Measurements from ENCODE around the gene MINPP1.
A peak's percentile ranks its signal among the peaks of the same experiment; 100 is the strongest.
"Not testable (repeated sequence)": the region's sequence is repeated elsewhere in the genome, so short reads cannot be mapped to it uniquely, and the experiment has no call there.

MINPP1 gene, protein sequence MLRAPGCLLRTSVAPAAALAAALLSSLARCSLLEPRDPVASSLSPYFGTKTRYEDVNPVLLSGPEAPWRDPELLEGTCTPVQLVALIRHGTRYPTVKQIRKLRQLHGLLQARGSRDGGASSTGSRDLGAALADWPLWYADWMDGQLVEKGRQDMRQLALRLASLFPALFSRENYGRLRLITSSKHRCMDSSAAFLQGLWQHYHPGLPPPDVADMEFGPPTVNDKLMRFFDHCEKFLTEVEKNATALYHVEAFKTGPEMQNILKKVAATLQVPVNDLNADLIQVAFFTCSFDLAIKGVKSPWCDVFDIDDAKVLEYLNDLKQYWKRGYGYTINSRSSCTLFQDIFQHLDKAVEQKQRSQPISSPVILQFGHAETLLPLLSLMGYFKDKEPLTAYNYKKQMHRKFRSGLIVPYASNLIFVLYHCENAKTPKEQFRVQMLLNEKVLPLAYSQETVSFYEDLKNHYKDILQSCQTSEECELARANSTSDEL

GRCh38 chr10:87504640-87505365, at the start of gene MINPP1:
MINPP1 (plus strand) TSS chr10:87504893; CDS start chr10:87504916, 23 bp downstream.
- peak; percentile 88 for DNase-seq

DNA sequence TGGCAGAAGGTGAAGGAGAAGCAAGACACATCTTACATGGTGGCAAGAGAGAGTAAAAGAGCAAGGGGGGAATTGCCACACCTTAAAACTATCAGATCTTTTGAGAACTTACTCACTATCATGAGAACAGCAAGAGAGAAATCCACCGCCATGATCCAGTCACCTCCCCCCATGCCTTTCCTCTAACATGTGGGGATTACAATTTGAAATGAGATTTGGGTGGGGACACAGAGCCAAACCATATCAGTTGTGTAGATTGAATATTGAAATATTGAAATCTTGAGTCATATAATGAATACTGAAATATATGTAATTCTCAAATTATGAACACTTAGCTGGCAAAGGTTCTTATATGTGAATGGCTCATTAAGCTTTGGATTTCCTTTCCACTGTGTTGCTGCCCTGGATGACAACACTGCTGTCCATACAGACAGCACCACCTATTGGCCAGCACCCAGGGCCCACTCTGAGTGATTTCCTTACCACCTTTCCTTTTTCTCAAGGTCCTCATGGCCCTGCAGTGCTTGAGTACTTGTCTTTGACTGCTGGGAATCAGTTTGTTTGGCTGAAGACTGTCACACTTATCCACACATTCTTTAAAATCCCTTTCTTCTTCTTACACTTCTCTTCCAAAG, 48.0 kb upstream of the MINPP1 start:
- not testable (repeated sequence) for DNase-seq

GRCh38 chr10:87461751-87462150, 42.9 kb upstream of the MINPP1 start:
- DNase-seq: not testable (repeated sequence)

DNA sequence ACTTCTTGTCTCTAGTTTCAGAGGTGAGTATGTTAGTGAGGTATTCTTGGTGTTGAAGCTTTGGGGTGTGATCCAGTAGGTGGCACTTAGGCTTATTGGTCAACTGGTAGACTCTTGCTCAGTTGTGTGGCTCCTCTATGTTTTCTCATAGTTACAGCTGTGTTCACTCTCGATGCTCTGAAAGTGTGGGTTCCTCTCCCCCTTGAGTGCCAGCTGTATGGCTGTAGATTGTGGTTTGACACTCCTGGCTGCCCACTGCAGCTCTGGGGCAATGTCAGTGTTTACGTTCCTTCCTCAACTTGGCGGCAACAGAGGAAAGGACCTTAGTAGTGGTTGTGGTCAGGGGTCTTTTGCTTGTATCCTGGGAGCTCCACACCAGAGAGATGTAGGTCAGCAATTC, 37.8 kb upstream of the MINPP1 start:
- DNase-seq: not testable (repeated sequence)

- DNase-seq: not testable (repeated sequence)
Observed at GRCh38 chr10:87488733-87489132, 16.0 kb upstream of the MINPP1 start.

- not testable (repeated sequence) for DNase-seq
Observed at GRCh38 chr10:87490285-87490684, 14.4 kb upstream of the MINPP1 start.

GRCh38 chr10:87492450-87492849, 12.2 kb upstream of the MINPP1 start:
- not testable (repeated sequence) for DNase-seq

DNA sequence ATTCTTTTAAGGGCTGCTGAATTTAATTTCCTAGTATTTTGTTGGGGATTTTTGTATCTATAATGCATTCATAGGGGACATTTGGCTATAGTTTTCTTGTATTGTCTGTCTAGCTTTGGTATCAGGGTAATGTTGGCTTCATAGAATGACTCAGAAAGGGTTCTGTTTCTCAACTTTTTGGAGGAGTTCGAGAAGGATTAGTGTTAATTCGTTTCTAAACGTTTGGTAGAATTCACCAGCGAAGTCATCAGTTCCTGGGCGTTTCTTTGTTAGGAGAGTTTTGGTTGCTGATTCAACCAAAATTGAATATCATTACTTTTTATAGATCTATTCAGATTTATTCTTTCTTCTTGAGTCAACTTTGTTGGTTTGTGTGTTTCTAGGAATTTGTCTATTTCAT, 9.2 kb upstream of the MINPP1 start:
- not testable (repeated sequence) for DNase-seq

DNA sequence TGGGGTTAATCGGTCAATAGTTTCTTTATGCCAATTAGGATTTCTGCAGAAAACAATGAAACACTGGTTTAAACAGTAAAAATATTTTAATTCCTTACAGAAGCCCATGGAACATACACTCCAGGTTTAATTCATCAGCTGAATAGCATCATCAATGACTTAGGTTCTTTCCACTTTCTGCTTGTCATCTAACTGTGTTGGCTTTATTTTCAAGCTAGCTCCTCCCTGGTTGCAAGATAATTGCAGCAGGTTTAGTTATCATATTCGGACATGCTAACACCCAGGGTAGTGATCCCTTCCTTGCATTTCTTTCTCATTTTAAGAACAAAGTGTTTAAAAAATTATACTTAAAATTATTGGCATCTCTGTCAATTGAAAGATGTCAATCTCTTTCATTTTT, 7.3 kb upstream of the MINPP1 start:
- DNase-seq: not testable (repeated sequence)

DNA sequence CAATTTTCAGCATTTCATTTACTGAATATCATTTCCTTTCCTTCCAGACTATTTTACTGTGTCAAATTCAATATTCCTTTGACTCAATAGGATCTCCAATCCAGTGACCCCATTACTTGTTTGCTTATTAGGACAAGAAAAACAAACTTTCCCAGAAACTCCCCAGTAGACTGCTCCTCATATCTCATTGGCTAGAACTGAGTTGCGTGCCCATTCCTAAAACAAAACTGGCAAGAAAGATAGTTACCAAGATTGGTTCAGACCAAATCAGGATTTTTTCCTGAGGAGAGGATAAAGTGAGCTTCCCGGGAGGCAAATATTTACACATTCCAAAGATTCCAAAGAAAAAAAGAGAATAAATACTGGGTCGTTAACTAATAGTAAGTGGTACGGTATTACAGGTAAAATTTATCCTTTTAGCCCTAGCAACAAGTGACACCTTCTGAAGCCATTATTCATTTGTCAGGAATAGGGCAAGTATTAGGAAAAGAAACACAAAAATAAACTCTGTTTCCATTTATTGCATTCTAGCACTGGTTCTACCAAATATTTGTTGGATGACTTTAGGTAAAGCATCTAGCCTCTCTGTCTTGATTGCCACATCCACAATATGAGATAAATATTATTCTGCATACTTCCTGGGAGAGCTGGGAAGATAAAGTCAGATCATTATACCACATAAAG, 6.4 kb upstream of the MINPP1 start:
- not testable (repeated sequence) for DNase-seq

DNA sequence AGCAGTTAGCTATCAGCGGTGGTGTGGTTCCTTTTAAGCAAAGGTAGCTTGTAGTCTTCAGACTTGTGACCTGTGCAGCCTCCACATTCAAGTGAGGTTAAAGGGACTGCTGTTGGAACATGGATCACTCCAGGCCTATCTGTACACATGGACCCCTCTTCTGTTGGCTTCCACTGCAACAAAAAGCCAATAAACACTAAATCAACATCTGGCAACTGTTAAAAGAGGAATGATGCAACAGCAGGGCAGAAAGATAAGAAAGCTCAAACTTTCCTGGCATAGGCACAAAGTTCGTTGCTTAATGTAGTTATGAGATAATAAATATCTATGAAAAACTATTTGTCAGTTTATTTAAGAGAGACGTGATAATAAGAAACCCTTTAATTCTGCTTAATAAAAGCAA, 4.0 kb upstream of the MINPP1 start:
- DNase-seq: no peak

DNA sequence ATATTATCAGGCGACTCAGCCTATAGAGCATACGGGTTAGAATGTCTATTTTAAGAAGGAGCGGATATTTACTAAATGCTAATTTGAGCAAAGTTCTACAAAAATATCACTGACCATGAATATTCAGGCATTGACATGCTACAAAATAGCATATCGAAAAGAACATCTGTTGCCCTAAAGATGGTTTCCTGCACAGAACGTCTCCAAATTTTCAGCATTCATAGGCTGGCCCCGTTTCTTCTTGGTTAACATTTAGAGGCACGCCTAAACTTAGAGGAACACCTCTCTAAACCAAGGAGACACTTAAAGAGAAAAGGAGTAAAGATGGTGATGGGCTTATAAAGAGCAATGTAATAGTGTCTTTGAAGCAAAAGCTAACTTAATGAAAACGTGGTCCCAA, 1.3 kb upstream of the MINPP1 start:
- DNase-seq: no peak

GRCh38 chr10:87503886-87504285, 807 bp upstream of the MINPP1 start:
- no peak for DNase-seq

GRCh38 chr10:87504307-87504639, 420 bp upstream of the MINPP1 start:
- no peak for DNase-seq

DNA sequence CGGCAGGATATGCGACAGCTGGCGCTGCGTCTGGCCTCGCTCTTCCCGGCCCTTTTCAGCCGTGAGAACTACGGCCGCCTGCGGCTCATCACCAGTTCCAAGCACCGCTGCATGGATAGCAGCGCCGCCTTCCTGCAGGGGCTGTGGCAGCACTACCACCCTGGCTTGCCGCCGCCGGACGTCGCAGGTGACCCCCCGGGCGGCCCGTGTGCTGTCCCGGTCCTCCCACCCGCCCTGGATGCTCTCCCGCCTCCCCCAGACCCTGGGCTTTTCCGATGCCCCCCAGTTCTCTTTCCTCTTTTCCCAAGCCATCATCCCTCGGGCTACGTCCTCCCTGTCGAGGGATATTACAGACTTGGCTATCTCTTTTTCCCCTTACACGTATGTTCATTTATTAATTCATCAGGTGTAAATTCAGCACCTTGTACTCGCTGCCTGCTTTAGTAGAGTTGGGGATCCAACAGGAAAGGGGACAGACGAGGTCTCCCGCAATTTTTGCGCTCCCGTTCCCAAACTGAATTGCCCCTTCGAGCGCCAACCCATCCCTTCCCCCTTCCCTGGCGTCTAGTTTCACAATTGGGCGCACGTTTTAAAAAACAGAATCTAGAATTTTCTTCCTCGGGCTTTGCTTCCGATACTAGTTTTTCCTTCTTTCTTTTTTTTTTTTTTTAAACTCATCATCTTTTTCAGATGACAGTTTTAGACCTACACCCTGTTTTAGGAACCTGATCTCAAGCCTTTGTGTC, 846 bp downstream of the MINPP1 start:
- peak; percentile 55 for DNase-seq

DNA sequence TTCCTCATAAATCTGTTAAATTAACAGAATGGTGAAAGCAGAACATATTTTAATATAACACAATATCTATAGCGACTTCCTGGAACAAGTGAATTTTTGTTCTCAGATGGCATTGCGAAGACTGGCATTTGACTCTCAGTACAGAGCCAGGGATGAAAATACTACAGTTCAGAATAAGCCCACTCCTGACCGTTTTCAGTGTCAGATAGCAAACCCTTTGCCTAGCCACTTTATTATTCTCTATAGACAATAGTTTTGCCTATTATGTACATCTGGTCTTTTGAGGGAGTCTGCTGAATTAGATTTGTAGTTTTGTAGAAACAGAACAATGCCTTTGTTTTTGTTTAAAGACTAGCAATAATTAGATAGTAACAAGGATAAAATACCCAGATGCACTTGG, 2.3 kb downstream of the MINPP1 start:
- no peak for DNase-seq

GRCh38 chr10:87507879-87508483, 3.3 kb downstream of the MINPP1 start:
- no peak for DNase-seq

GRCh38 chr10:87508837-87509236, 4.1 kb downstream of the MINPP1 start:
- no peak for DNase-seq

DNA sequence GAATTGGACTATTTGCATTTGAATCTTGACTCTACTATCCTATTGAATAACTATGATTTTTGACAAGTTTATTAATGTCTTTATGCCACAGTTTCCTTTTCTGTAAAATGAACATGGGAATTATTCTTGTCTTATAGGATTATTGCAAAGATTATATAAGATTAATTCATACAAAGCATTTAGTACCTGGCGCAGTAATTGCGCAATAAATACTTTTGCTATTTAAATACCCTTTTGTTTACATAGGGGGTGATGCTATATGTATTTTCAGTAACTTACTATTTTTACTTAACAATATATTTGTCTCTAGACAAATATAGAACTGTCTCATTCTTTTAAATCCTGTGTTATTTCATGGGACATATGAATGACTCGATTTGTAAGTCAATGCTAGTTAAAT, 5.3 kb downstream of the MINPP1 start:
- no peak for DNase-seq

DNA sequence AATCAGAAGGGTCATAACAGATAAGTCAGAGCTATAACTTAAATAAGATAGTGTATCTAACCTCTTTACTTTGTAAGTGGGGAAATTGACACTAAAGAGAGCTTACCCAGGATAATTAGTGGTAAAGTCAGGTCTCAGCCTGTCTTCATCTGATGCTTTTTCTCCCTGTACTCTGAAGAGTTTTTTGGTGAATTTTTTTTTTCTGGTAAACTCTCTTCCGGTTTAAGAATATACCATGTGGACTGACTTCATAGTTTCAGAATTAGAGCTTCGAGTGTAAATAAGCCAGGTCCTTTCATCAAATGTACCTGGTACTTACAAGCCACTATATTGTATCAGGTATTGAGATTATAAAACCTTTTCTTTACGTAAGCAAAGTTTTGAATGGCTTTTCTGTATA, 6.8 kb downstream of the MINPP1 start:
- no peak for DNase-seq

DNA sequence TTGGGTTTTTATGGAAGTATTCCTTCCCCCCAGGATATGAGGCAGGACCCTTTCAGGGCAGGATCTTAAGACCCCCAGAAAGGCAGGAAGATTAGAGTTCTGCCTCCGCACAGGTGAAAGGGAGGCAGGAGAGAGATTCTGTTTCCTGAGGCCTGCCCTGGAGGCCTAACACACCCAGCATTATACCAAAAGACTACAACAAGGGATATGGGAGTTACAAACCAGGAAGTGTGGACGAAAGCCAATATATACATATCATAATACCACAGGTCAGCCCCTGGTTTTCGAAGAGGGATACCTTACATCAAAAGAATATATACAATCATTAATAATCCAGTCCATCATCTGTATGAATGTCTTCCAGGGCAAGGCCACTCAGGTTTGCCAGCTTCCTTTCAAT, 14.2 kb downstream of the MINPP1 start:
- no peak for DNase-seq

GRCh38 chr10:87519582-87519981, 14.9 kb downstream of the MINPP1 start:
- no peak for DNase-seq
